A549 (cell line): Measurements from ENCODE around the gene RTN4IP1. TPM values are rescaled to one million over a fixed set of nuclear protein-coding genes. Genes with fewer than 3 reads are reported as not detected.

Experiments used
- ATAC-seq, 2 experiments: fragments of 200-7000 bp in 1 of 2; fragments of >200 bp in 1 of 2; cut with Nextera tagmentation in 1 of 2; cut with Tn5 transposase in 1 of 2; 3 replicates each; pipeline versions ENCODE4 v1.8.0 to v1.9.1; 2018 to 2020; ENCODE audit warnings: mild to moderate bottlenecking in 1 of 2, moderate library complexity in 1 of 2
- CTCF ChIA-PET: fragments of 300-600 bp; sonication (Branson Sonifier 250); formaldehyde crosslinking; extraction: SDS; loops from one replicate; lab custom pipeline; 2021; ENCODE audit warnings: antibody characterized with exemption, inconsistent platforms; lab: Yijun Ruan, JAX
- POLR2A ChIA-PET: fragments of 350-600 bp; formaldehyde crosslinking; extraction: SDS; loops from one replicate; lab custom pipeline; 2021; ENCODE audit warnings: antibody characterized with exemption, inconsistent platforms; lab: Yijun Ruan, JAX
- DNase-seq, 2 experiments: peaks; one replicate each; pipeline versions ENCODE4 v3.0.0 to v3.0.0-alpha.2; 2011 to 2016; ENCODE audit warnings: low read depth in 1 of 2, low spot score in 1 of 2
- FAIRE-seq: peaks from 2 replicates; lab custom pipeline; 2011; peaks lifted over from hg19 to GRCh38; lab: Jason Lieb, UNC
- H3K27ac ChIP-seq, 2 experiments: fragments of >200 bp; sonication (Bioruptor Twin); formaldehyde crosslinking; 3 replicates each; pipeline ENCODE4 v1.5.1; 2016 to 2017
- H3K4me1 ChIP-seq: fragments of >200 bp; sonication (Bioruptor Twin); formaldehyde crosslinking; 3 replicates; pipeline ENCODE4 v1.6.1; 2016
- H3K4me2 ChIP-seq: fragments of >200 bp; sonication (Bioruptor Twin); formaldehyde crosslinking; 3 replicates; pipeline ENCODE4 v1.6.1; 2016
- H3K4me3 ChIP-seq: fragments of >200 bp; sonication (Bioruptor Twin); formaldehyde crosslinking; 3 replicates; pipeline ENCODE4 v1.5.1; 2016
- H3K9me3 ChIP-seq: fragments of >200 bp; sonication (Bioruptor Twin); formaldehyde crosslinking; 3 replicates; pipeline ENCODE4 v1.6.1; 2016
- CHD4 ChIP-seq: fragments of 200-600 bp; sonication (generic); IDR thresholded peaks from 2 replicates; pipeline ENCODE4 v1.6.1; 2016; ENCODE audit warnings: antibody characterized with exemption, mild to moderate bottlenecking, borderline replicate concordance
- FOSL2 ChIP-seq, 2 experiments: fragments of 450-650 bp in 1 of 2; fragments of >200 bp in 1 of 2; sonication (Bioruptor Twin) in 1 of 2; formaldehyde crosslinking; IDR thresholded peaks; 2 replicates each; pipeline versions ENCODE4 v1.5.0 to v1.6.1; 2016 to 2020; ENCODE audit warnings: mild to moderate bottlenecking in 1 of 2, moderate library complexity in 1 of 2
- HDAC2 ChIP-seq: fragments of 200-600 bp; sonication (generic); IDR thresholded peaks from 2 replicates; pipeline ENCODE4 v1.6.1; 2016
- HOXB13 ChIP-seq: fragments of 250-450 bp; sonication (Bioruptor Pico); IDR thresholded peaks from 2 replicates; pipeline ENCODE4 v1.5.0; 2020; ENCODE audit warnings: low read depth, mild to moderate bottlenecking, moderate library complexity
- JUN ChIP-seq, 2 experiments: fragments of >200 bp; sonication (Bioruptor Twin); formaldehyde crosslinking; IDR thresholded peaks; 2 replicates in 1 of 2; 3 replicates in 1 of 2; pipeline ENCODE4 v1.6.1; 2016 to 2017
- JUNB ChIP-seq: fragments of >200 bp; sonication (Bioruptor Twin); formaldehyde crosslinking; IDR thresholded peaks from 2 replicates; pipeline ENCODE4 v1.6.1; 2016
- KDM1A ChIP-seq: fragments of 200-600 bp; sonication (generic); IDR thresholded peaks from 2 replicates; pipeline ENCODE4 v1.6.1; 2016; ENCODE audit warnings: low read depth, mild to moderate bottlenecking
- KDM5A ChIP-seq: fragments of 200-600 bp; sonication (generic); IDR thresholded peaks from 2 replicates; pipeline ENCODE4 v1.6.1; 2016; ENCODE audit warnings: antibody characterized with exemption, mild to moderate bottlenecking
- PHF8 ChIP-seq: fragments of 200-600 bp; sonication (generic); IDR thresholded peaks from 2 replicates; pipeline ENCODE4 v1.6.1; 2016; ENCODE audit warnings: low read depth, mild to moderate bottlenecking, antibody characterized with exemption, moderate library complexity, borderline replicate concordance
- POLR2A ChIP-seq: IDR thresholded peaks from 2 replicates; pipeline ENCODE4 v1.6.1; 2012; ENCODE audit warnings: mild to moderate bottlenecking, low read length
- ZSCAN20 ChIP-seq: fragments of 250-450 bp; sonication (Bioruptor Pico); IDR thresholded peaks from 2 replicates; pipeline ENCODE4 v1.8.0; 2022; ENCODE audit warnings: mild to moderate bottlenecking, moderate library complexity
- WGBS: methylation state at CpG from one replicate; pipeline ENCODE4 v1.1.6; 2017; ENCODE audit errors: missing lambda C conversion rate; 5-methylcytosine and 5-hydroxymethylcytosine counted together
- polyA minus RNA-seq: library from RNA; depleted of rRNA, polyadenylated mRNA; stranded (reverse); fragments of >200 nt; gene quantifications from 2 replicates; pipeline ENCODE4 v1.2.3, GENCODE V29; 2011; rRNA and poly(A)+ RNA removed
- polyA plus RNA-seq, 4 experiments: library from polyadenylated mRNA; depleted of rRNA in 3 of 4; stranded (reverse); fragments of >200 nt; fragmentation: RNase III in 1 of 4; extraction: RNeasy Plus Mini Kit Qiagen cat#74134 plus additional on column Dnase treatment in 1 of 4; gene quantifications; 2 replicates in 3 of 4; 3 replicates in 1 of 4; pipeline ENCODE4 v1.2.3, GENCODE V29; 2011 to 2017
- TF ChIP-seq, protein P1 (sequence below): IDR thresholded peaks from 2 replicates; pipeline ENCODE4 v1.6.1; 2012
- TF ChIP-seq, protein P2 (sequence below): fragments of >200 bp; sonication (Bioruptor Twin); formaldehyde crosslinking; IDR thresholded peaks from 3 replicates; pipeline ENCODE4 v1.6.1; 2016
- TF ChIP-seq, protein P3 (sequence below): fragments of >200 bp; sonication (Bioruptor Twin); formaldehyde crosslinking; IDR thresholded peaks from 2 replicates; pipeline ENCODE4 v1.6.1; 2016
- TF ChIP-seq, protein P4 (sequence below): fragments of 250-450 bp; sonication (Bioruptor Pico); IDR thresholded peaks from 2 replicates; pipeline ENCODE4 v1.5.0; 2020; ENCODE audit warnings: low read depth, mild to moderate bottlenecking, moderate library complexity

RTN4IP1 gene, protein sequence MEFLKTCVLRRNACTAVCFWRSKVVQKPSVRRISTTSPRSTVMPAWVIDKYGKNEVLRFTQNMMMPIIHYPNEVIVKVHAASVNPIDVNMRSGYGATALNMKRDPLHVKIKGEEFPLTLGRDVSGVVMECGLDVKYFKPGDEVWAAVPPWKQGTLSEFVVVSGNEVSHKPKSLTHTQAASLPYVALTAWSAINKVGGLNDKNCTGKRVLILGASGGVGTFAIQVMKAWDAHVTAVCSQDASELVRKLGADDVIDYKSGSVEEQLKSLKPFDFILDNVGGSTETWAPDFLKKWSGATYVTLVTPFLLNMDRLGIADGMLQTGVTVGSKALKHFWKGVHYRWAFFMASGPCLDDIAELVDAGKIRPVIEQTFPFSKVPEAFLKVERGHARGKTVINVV
- polyA plus RNA-seq (2011; rRNA removed) = 13.5 and 15.1 TPM in 2 replicates
- polyA plus RNA-seq (2012; cell fraction: cytosol; rRNA removed) = 6.0 and 6.9 TPM in 2 replicates
- 2.5 and 3.9 TPM in 2 replicates for polyA plus RNA-seq (2012; cell fraction: nucleus; rRNA removed)
- polyA plus RNA-seq (2017; fragmentation: RNase III; extraction: RNeasy Plus Mini Kit Qiagen cat#74134 plus additional on column Dnase treatment) = 12.6 to 13.9 TPM (median 13.6 TPM) in 3 replicates
- 5.5 and 7.2 TPM in 2 replicates for polyA minus RNA-seq

DNA sequence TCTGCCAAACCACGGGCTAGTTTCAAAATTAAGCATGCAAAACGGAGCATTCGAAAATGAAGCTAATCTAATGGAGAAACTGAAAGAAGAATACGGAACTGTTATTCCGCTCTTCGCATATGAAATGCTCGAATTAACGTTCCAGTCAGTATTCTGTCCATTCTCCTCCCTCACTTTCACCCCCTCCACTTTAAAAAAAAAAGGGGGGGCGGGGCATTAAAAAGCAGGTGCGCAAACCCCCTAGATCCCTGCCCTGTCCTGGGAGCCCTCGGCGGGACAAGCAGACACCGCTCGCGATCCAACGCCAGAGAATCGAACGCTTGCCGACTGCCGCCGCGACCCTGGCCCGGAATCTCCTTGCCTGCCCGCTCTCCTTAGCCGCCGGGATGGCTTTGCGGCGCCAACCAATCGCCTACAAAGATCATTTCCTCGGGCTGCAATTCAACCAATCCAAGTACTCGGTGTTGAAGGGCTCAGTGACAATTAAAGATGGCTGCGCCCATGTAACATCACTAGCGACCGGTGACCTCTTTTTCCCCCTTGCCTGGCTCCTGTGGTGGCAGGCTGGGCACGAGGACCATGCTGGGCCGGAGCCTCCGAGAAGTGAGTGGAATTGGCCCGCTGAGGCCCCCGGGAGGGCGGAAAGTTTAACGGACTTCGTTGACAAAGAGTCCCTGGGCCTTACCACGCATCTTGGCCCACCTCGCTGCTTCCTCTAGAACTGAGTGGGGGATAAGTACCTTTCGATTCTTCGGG is at the start of gene RTN4IP1, which contains the start of gene QRSL1:
Gene RTN4IP1 (minus strand): TSS at position 396 of the 756 bp plus-strand sequence. CDS start 477 bp downstream, outside the sequence.
Gene QRSL1 (plus strand): TSS at position 476 of the 756 bp plus-strand sequence. CDS start 104 bp downstream, at position 580.
- no peak for FAIRE-seq
- TF ChIP-seq, protein P1, sequence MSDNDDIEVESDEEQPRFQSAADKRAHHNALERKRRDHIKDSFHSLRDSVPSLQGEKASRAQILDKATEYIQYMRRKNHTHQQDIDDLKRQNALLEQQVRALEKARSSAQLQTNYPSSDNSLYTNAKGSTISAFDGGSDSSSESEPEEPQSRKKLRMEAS = peak; percentile 61
- TF ChIP-seq JUN (IDR thresholded peaks at IDR 0.05) (peak in 1 of 2 experiments; percentile 76; a peak in 3 of 5 replicates), KDM5A (peak; percentile 96), ZSCAN20 (no peak), KDM1A (no peak), PHF8 (peak; percentile 84), POLR2A (peak; percentile 35), HDAC2 (peak; percentile 50; the same call in 1 of the 2 replicates)
- POLR2A ChIA-PET = no interaction called here

DNA sequence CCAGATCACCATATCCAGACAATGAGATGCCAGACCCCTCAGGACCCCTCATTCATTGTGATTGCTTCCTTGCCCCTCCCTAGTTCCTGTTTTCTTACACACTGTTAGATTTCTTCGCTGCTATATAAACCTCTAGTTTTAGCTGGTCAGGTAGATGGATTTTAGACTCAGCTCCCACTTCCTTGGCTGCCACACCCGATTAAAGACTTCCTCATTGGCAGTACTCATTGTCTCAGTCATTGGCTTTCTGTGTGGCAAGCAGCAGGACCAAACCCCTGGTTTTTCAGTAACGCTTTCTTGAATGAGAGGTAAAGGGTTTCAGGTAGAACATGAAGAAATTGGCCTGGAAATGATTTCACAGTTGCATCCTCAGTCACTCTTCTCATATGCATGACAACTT is 48.0 kb upstream of the RTN4IP1 start:
- no peak for ATAC-seq
- Histone ChIP-seq H3K27ac (no peak overlapping the region), H3K4me3 (no peak overlapping the region), H3K9me3 (no peaks in the 10 kb centered on the region), H3K4me2 (no peak overlapping the region)
- no peak for DNase-seq
- 74% methylated on average over 3 of the region's 3 CpGs for WGBS
- TF ChIP-seq FOSL2 (IDR thresholded peaks at IDR 0.05) = no peak
- no peak for TF ChIP-seq FOSL2 (CRISPR knock-in tag; IDR thresholded peaks at IDR 0.05)
- no peak for TF ChIP-seq HOXB13
- TF ChIP-seq, protein P2, sequence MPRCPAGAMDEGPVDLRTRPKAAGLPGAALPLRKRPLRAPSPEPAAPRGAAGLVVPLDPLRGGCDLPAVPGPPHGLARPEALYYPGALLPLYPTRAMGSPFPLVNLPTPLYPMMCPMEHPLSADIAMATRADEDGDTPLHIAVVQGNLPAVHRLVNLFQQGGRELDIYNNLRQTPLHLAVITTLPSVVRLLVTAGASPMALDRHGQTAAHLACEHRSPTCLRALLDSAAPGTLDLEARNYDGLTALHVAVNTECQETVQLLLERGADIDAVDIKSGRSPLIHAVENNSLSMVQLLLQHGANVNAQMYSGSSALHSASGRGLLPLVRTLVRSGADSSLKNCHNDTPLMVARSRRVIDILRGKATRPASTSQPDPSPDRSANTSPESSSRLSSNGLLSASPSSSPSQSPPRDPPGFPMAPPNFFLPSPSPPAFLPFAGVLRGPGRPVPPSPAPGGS = no peak
- no peak for TF ChIP-seq POLR2A
- no peak for TF ChIP-seq HDAC2
- TF ChIP-seq, all 56 proteins: peak for 0
- H3K4me1 ChIP-seq = peaks cover 16% of the 10 kb centered on the region
- no peak for FAIRE-seq
- ChIA-PET CTCF (no interaction called here), POLR2A (no interaction called here)

More for the DNA sequence above, at the start of gene RTN4IP1, which contains the start of gene QRSL1:
- WGBS = under 1% methylated on average over 33 of the region's 46 CpGs
- ATAC-seq (peak; percentile 99), DNase-seq (peak; percentile 89 to 96)
- Histone ChIP-seq H3K4me2 (peak within 1 kb of the TSS; percentile 95), H3K27ac (peak within 1 kb of the TSS; percentile 84 to 97), H3K4me3 (peak within 1 kb of the TSS; percentile 86), H3K9me3 (no peaks in the 10 kb centered on the region), H3K4me1 (peaks cover 15% of the 10 kb centered on the region)
- CTCF ChIA-PET = no interaction called here

DNA sequence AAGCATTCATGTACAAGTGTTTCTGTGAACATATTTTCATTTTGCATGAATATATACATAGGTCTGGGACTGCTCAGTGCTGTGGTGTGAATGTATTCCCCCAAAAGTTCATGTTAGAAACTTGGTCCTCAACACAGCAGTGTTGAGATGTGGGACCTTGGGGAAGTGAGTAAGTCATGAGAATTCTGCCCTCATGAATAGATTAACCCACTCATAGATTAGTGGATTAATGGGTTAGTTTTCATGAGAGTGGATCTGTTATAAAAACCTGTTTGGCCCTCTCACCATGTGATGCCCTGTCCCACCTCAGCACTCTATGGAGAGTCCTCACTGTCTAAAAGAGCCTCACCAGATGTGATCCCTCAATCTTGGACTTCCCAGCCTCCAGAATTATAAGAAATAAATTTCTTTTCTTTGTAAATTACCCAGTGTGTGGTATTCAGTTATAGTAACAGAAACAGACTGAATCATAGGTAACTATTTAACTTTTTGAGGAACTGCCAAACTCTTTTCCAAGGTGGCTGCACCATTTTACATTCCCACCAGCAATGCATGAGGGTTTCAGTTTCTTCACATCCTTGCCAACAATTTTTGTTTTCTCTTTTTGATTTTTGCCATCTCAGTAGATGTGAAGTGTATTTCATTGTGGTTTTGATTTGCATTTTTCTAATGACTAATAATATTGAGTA is 45.4 kb upstream of the RTN4IP1 start:
- ATAC-seq = no peak
- no peak for DNase-seq
- no peaks in the 10 kb centered on the region for H3K9me3 ChIP-seq
- ChIA-PET CTCF (no interaction called here), POLR2A (no interaction called here)
- TF ChIP-seq, protein P3, sequence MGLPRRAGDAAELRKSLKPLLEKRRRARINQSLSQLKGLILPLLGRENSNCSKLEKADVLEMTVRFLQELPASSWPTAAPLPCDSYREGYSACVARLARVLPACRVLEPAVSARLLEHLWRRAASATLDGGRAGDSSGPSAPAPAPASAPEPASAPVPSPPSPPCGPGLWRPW = no peak
- TF ChIP-seq, protein P4, sequence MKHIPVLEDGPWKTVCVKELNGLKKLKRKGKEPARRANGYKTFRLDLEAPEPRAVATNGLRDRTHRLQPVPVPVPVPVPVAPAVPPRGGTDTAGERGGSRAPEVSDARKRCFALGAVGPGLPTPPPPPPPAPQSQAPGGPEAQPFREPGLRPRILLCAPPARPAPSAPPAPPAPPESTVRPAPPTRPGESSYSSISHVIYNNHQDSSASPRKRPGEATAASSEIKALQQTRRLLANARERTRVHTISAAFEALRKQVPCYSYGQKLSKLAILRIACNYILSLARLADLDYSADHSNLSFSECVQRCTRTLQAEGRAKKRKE (CRISPR knock-in tag) = no peak
- TF ChIP-seq PHF8 (no peak), KDM1A (no peak), JUNB (no peak), ZSCAN20 (no peak), CHD4 (no peak)
- H3K27ac ChIP-seq = peak overlapping the region in 1 of 2 experiments; percentile 47; a peak in 2 of 6 replicates
- no peak overlapping the region for H3K4me3 ChIP-seq
- peaks cover 16% of the 10 kb centered on the region for H3K4me1 ChIP-seq
- FAIRE-seq = no peak
- peak overlapping the region; percentile 46 for H3K4me2 ChIP-seq
